Karpas-422 (cell line): ENCODE data around the gene PANK4. TPM values are rescaled to one million over a fixed set of nuclear protein-coding genes. Genes with fewer than 3 reads are reported as not detected.
A peak's percentile ranks its signal among the peaks of the same experiment; 100 is the strongest.
"Not testable (repeated sequence)": the region's sequence is repeated elsewhere in the genome, so short reads cannot be mapped to it uniquely, and the experiment has no call there.

Experiments
- DNase-seq: peaks from one replicate; pipeline ENCODE4 v3.0.0-alpha.2; 2015
- H2AFZ ChIP-seq: fragments of 200-600 bp; sonication (generic); 2 replicates; pipeline ENCODE4 v1.6.1; 2014; ENCODE audit warnings: antibody characterized with exemption, low read length, mixed read lengths
- H3K27ac ChIP-seq: fragments of 200-600 bp; sonication (generic); 2 replicates; pipeline ENCODE4 v1.5.1; 2014; ENCODE audit warnings: mild to moderate bottlenecking, low read length, moderate library complexity
- H3K27me3 ChIP-seq: fragments of 200-600 bp; sonication (generic); 2 replicates; pipeline ENCODE4 v1.6.1; 2014; ENCODE audit warnings: low read length, mixed read lengths
- H3K36me3 ChIP-seq: fragments of 200-600 bp; sonication (generic); 2 replicates; pipeline ENCODE4 v1.6.1; 2014; ENCODE audit warnings: low read length, mixed read lengths; ENCODE audit not compliant: insufficient read depth
- H3K4me1 ChIP-seq: fragments of 200-600 bp; sonication (generic); 2 replicates; pipeline ENCODE4 v1.6.1; 2014; ENCODE audit warnings: mild to moderate bottlenecking, low read length, mixed read lengths
- H3K4me2 ChIP-seq: fragments of 200-600 bp; sonication (generic); 2 replicates; pipeline ENCODE4 v1.6.1; 2014; ENCODE audit warnings: low read length, low read depth, mild to moderate bottlenecking; ENCODE audit not compliant: poor library complexity, severe bottlenecking
- H3K4me3 ChIP-seq: fragments of 200-600 bp; sonication (generic); 2 replicates; pipeline ENCODE4 v1.5.1; 2014; ENCODE audit warnings: mild to moderate bottlenecking, antibody characterized with exemption, low read length, mixed read lengths
- H3K79me2 ChIP-seq: fragments of 200-600 bp; sonication (generic); 2 replicates; pipeline ENCODE4 v1.6.1; 2014; ENCODE audit warnings: mild to moderate bottlenecking, low read length, mixed read lengths
- H3K9ac ChIP-seq: fragments of 200-600 bp; sonication (generic); 2 replicates; pipeline ENCODE4 v1.6.0; 2014; ENCODE audit warnings: low read length
- H3K9me2 ChIP-seq: fragments of 200-600 bp; sonication (generic), shearing (Covaris generic); replicated peaks from 2 replicates; pipeline ENCODE4 v1.6.0; 2014; ENCODE audit warnings: mild to moderate bottlenecking, low read length, moderate library complexity; ENCODE audit not compliant: insufficient read depth
- H3K9me3 ChIP-seq: fragments of 300-700, 200-600 bp; sonication (generic); 2 replicates; pipeline ENCODE4 v1.6.1; 2014; ENCODE audit warnings: low read length, mixed read lengths
- H4K20me1 ChIP-seq: fragments of 200-600 bp; sonication (generic); 2 replicates; pipeline ENCODE4 v1.6.1; 2014; ENCODE audit warnings: mild to moderate bottlenecking, antibody characterized with exemption, low read length, low read depth; ENCODE audit not compliant: insufficient read depth
- total RNA-seq: library from RNA; depleted of rRNA; stranded (reverse); fragments of >200 nt; shearing (Covaris generic); gene quantifications from 2 replicates; pipeline ENCODE4 v1.2.3, GENCODE V29; 2014; ENCODE audit warnings: low replicate concordance

Gene PANK4
- total RNA-seq, 1 experiment from 2014 or later = 25.1 TPM

DNA sequence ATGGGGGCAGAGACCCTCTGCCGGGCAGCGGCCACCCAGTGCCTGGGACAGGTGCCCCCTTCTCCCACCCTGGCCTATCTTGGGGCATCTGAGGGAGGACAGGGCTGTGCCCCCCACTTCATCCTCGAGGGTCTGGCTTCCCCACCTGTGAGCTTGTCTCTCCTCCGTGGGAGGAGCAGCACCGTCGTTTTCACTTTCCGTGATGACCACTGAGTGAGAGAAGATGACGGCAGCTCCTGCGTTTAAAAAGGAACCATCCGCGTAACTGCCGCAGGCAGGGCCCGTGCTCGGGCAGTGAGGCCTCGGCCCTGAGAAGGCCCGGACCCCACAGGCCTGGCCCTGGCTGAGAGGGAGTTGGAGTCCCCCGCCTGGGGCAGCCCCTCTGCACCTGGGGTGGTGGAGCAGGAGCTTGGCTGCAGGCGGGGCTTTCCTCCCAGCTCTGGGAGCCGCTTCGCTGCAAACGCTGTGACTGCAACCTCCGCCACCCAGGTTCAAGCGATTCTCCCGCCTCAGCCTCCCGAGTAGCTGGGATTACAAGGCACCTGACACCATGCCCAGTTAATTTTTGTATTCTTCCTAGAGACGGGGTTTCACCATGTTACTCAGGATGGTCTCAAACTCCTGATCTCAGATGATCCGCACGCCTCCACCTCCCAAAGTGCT, 23.1 kb upstream of the PANK4 start:
- H3K27ac ChIP-seq = peak overlapping the region; percentile 61; the same call in 1 of the 2 replicates
- not testable (repeated sequence) for H3K27me3 ChIP-seq, H2AFZ ChIP-seq, H3K36me3 ChIP-seq, H3K9me3 ChIP-seq, H3K9me2 ChIP-seq, H3K79me2 ChIP-seq, H4K20me1 ChIP-seq, DNase-seq
- H3K4me3 ChIP-seq = peak overlapping the region; percentile 58; the same call in 1 of the 2 replicates
- peak overlapping the region; percentile 94 for H3K4me2 ChIP-seq
- peak overlapping the region; percentile 79 for H3K9ac ChIP-seq
- peaks cover 38% of the 10 kb centered on the region for H3K4me1 ChIP-seq

GRCh38 chr1:2548068-2548589, 21.7 kb upstream of the PANK4 start:
- Histone ChIP-seq H4K20me1 (no peaks in the 10 kb centered on the region), H3K9ac (peak overlapping the region; percentile 79), H3K4me1 (peaks cover 38% of the 10 kb centered on the region), H3K9me2 (no peaks in the 10 kb centered on the region), H3K36me3 (no peaks in the 10 kb centered on the region), H3K9me3 (no peaks in the 10 kb centered on the region), H3K4me2 (peak overlapping the region; percentile 94), H3K4me3 (peak overlapping the region; percentile 75), H3K27me3 (no peaks in the 10 kb centered on the region), H2AFZ (peak overlapping the region; percentile 95; the same call in 1 of the 2 replicates), H3K79me2 (no peaks in the 10 kb centered on the region), H3K27ac (peak overlapping the region; percentile 87)
- peak; percentile 94 for DNase-seq

DNA sequence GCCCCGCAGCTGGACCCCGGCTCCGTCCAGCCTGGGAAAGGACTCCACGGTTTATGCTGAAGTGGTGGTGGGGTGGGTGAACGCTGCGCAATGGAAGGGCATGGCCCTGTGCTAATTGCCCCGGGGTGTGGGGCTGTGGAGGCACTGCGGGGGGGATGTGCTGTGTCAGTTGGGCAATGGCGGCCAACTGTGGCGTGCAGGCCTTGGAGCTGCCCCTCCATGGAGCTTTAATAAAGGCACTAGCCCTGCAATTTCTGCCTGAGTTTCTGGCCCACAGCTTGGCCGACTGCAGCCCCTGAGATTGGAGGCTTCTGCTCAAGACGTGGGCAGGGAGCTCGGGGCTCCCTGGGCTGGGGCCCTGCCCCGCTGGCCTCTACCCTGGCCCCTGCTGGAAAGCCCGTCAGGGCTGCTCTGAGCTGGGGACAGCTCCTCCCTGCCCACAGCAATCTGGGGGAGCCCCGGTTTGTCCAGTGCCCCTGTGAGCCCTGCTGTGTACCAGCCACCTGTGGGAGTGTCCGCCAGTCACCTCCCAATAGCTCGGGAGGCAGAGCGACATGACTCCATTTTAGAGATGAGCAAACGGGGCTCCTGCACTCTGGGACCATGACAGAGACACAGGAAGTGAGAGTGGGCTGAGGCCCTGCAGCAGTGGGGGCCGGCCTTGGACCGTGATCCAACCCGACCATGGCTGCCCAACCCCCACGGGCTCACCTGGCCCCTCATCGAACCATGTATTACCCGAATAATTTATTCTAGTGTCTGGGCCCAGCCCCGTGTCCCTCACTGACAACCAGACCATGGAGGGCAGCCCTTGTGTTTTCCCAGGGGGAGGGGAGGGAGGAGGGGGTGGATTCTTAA, 21.0 kb upstream of the PANK4 start:
- H3K9me3 ChIP-seq = no peaks in the 10 kb centered on the region
- peak; percentile 74 for DNase-seq
- no peak overlapping the region for H2AFZ ChIP-seq
- peak overlapping the region; percentile 87 for H3K27ac ChIP-seq
- H3K9ac ChIP-seq = peak overlapping the region; percentile 79
- peak overlapping the region; percentile 75 for H3K4me3 ChIP-seq
- H3K4me2 ChIP-seq = peak overlapping the region; percentile 94
- H3K9me2 ChIP-seq = no peaks in the 10 kb centered on the region
- H4K20me1 ChIP-seq = no peaks in the 10 kb centered on the region
- H3K4me1 ChIP-seq = peaks cover 38% of the 10 kb centered on the region
- H3K79me2 ChIP-seq = no peaks in the 10 kb centered on the region
- no peaks in the 10 kb centered on the region for H3K27me3 ChIP-seq
- no peaks in the 10 kb centered on the region for H3K36me3 ChIP-seq

DNA sequence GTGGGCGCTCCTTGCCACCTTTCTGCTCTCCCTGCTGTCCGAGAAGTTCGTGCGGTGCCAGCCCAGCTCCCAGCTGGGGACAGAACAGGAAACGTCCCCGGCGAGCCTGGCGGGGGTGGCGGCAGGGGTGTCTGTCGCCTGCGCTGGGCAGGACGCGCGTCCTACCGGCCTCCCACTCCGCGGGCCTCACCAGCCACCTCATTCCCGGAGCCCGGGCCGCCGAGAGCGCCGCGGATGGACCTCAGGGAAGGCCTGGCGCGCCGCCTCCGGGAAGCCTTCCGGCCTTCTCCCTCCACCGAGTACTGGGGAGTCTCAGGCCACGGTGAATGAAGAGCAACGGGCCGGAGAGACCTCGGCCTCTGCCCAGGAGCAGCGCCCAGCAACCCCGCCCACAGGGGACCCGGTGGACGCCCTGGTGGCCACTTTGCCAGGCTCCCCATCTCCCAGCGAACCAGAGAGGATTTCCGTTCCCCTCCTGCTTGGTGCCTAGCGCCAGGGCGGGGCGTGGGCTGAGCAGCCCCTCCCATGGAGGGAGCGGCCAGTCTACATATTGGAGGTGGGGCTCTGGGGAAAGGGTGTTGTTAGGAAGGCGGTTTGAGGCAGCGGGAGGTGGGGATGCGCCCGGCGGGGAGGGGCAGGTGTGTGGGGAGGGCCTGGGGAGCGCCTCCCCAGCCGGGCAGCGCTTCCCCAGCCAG, 20.3 kb upstream of the PANK4 start:
- no peaks in the 10 kb centered on the region for H3K27me3 ChIP-seq
- peaks cover 38% of the 10 kb centered on the region for H3K4me1 ChIP-seq
- peak overlapping the region; percentile 94 for H3K4me2 ChIP-seq
- H3K4me3 ChIP-seq = peak overlapping the region; percentile 75
- no peaks in the 10 kb centered on the region for H3K36me3 ChIP-seq
- H2AFZ ChIP-seq = peak overlapping the region; percentile 36; the same call in 1 of the 2 replicates
- no peaks in the 10 kb centered on the region for H3K79me2 ChIP-seq
- H3K9ac ChIP-seq = peak overlapping the region; percentile 79
- DNase-seq = peak; percentile 92
- H3K27ac ChIP-seq = peak overlapping the region; percentile 87
- H4K20me1 ChIP-seq = no peaks in the 10 kb centered on the region
- H3K9me3 ChIP-seq = no peaks in the 10 kb centered on the region
- no peaks in the 10 kb centered on the region for H3K9me2 ChIP-seq

GRCh38 chr1:2545754-2546514, 19.5 kb upstream of the PANK4 start:
- Histone ChIP-seq H3K9me3 (no peaks in the 10 kb centered on the region), H3K27me3 (no peaks in the 10 kb centered on the region), H3K36me3 (no peaks in the 10 kb centered on the region), H3K9me2 (no peaks in the 10 kb centered on the region), H3K4me2 (peak overlapping the region; percentile 94), H3K9ac (peak overlapping the region; percentile 79), H3K27ac (peak overlapping the region; percentile 57), H3K4me3 (peak overlapping the region; percentile 75), H3K4me1 (peaks cover 38% of the 10 kb centered on the region), H3K79me2 (no peaks in the 10 kb centered on the region), H4K20me1 (no peaks in the 10 kb centered on the region), H2AFZ (peak overlapping the region; percentile 71; the same call in 1 of the 2 replicates)
- DNase-seq = peak; percentile 95

DNA sequence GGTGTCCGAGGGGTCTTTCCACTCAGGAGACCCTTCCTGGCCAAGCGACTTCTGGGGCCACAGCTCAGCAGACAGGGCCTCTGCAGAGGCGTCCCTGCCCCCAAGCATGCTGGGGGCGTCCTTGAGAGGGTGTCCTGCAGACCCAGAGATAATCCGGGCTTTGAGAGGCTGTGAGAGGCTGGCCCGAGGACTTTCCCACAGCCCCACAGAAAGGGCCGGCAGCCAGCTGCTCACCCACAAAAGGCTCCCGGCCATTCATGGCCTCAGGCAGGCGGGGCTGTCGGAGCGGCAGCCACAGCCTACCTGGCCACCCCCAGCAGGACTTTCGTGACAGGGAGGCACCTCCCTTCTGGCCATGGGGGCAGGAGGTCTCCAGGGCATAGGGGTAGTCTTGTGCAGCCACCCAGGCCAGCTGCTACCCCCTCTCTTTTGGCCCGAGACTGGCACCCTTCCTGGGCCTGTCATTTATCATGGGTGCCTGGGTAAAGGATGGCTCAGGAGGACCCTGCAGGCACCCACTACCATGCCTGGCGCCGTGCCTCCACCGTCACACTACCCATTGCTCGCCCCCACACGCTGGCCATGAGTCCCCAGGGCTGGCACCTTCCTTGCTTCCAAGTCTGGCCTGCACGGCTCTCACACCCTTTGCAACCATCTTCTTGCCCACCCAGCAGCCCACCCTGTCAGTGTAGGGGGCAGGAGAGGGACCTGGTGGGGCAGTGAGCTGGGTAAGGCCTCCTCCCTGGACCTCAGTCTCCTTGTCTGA, 18.7 kb upstream of the PANK4 start:
- Histone ChIP-seq H3K9me3 (no peaks in the 10 kb centered on the region), H3K9ac (no peak overlapping the region), H4K20me1 (no peaks in the 10 kb centered on the region), H3K36me3 (no peaks in the 10 kb centered on the region), H3K4me2 (no peak overlapping the region), H2AFZ (no peak overlapping the region), H3K9me2 (no peaks in the 10 kb centered on the region), H3K27me3 (no peaks in the 10 kb centered on the region), H3K27ac (no peak overlapping the region), H3K79me2 (no peaks in the 10 kb centered on the region), H3K4me3 (no peak overlapping the region), H3K4me1 (peaks cover 38% of the 10 kb centered on the region)
- DNase-seq = no peak
